ENCODE data around the gene MOGAT2.
"Not testable (repeated sequence)": the region's sequence is repeated elsewhere in the genome, so short reads cannot be mapped to it uniquely, and the experiment has no call there.

MOGAT2 gene

GRCh38 chr11:75718419-75719339 is 1.0 kb downstream of the MOGAT2 start:
- in situ Hi-C loops (cut with MboI; ENCODE audit: low sequenced_read_pairs), result no loop called here

GRCh38 chr11:75719340-75720239 is 2.0 kb downstream of the MOGAT2 start:
- in situ Hi-C loops (cut with MboI; ENCODE audit: low sequenced_read_pairs), result no loop called here

DNA sequence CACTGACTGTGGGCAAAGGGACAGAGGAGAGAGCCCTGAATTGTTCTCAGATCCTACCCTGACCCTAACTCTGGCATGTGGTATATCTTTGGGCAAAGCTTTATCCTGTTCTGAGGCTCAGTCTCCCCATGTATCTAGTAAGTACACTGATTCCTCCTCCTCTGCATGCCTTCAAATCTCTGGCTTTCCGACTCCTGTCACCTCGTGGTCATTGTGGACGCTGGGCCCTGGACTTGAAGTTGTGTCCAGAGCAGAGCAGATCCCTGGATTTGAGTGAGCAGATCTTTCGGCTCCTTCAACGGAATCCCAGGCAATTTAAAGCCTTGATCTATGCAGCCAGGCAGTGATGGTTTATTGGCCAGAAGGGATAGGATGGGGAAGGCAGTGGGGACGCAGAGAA is 3.0 kb downstream of the MOGAT2 start:
- in situ Hi-C loops (cut with MboI; ENCODE audit: low sequenced_read_pairs), result no loop called here

DNA sequence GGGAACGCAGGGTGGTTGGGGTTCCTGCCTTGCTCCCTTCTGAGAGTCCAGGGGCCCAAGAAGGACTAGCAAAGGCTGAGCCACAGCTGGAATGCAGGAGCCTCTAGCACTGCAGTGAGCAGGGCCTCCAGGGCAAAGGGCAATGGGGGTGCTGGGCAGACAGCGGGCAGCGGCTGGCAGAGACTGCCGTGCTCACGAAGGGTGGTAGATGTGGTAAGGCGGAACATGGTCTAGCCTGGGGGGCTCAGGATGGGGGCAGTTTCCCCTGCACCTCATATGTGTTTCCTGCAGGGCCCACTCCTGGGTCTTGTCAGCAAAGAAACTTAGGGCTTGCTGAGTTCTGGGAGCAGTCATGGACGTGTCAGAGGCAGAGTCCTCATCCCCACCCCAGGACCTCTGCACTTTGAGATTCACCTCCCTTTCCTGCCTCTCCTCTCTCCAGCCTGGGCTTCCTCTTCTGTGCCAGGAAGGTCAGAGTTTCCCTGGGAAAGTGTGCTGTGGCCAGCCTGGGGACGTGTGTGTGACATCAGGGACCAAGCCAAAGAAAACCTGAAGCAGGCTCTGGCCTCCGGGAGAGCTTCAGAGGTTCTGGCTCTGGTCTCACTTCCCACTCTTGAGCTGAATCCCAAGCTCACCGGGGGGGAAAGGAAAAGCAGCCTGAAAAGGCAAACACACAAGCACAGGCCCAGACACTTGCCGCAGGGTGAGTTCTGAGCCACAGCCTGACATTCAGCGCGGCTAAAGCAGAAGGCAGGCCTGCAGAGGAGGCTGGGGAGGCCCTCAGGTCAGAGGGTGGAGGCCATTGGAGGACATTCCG is 4.4 kb downstream of the MOGAT2 start:
- in situ Hi-C loops (cut with MboI; ENCODE audit: low sequenced_read_pairs), result no loop called here

GRCh38 chr11:75722669-75723042 is 5.0 kb downstream of the MOGAT2 start:
- in situ Hi-C loops (cut with MboI; ENCODE audit: low sequenced_read_pairs), result no loop called here

DNA sequence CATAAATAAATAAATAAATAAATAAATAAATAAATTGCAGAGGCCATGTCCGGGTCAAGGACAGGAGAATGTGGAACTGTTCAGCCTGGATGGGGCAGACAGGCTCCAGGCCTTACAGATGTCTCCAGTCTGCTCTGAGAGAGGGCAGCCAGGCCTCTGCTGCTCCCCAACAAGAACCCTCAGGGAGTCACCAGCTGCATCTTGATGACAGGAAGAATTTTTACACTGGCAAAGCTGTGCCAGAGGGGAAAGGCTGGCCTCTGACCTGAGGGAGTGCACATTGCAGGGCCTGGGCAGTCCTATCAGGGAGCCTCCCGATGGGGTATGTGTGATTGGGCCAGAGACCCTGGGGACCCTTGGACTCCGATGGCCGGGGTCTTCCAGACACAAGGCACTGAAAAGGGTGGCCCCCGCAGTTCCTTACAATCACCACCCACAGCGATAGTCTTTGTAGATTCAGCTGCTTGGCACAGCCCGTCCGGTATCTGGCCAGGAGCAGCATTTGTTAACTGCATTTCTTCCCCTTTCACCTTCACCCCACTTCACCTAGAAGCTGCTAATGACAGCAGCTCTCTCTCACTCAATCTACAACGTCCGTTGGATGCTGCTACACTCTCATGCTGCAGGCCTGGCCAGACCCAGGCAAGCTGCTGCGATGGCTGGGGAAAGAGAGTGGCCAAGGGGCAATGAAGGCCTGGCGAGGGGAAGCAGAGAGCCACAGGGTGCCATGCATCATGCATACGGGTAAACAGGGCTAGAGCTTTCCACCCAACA is 8.1 kb downstream of the MOGAT2 start:
- in situ Hi-C loops (cut with MboI; ENCODE audit: low sequenced_read_pairs), result no loop called here

- in situ Hi-C loops (cut with MboI; ENCODE audit: low sequenced_read_pairs), result no loop called here
These were observed 11.4 kb downstream of the MOGAT2 start for GRCh38 chr11:75728992-75729391.

GRCh38 chr11:75731095-75731494 is 13.5 kb downstream of the MOGAT2 start:
- in situ Hi-C loops (cut with MboI; ENCODE audit: low sequenced_read_pairs), result no loop called here

- in situ Hi-C loops (cut with MboI; ENCODE audit: low sequenced_read_pairs), result no loop called here
These were observed 15.4 kb downstream of the MOGAT2 start for GRCh38 chr11:75733071-75733430.

DNA sequence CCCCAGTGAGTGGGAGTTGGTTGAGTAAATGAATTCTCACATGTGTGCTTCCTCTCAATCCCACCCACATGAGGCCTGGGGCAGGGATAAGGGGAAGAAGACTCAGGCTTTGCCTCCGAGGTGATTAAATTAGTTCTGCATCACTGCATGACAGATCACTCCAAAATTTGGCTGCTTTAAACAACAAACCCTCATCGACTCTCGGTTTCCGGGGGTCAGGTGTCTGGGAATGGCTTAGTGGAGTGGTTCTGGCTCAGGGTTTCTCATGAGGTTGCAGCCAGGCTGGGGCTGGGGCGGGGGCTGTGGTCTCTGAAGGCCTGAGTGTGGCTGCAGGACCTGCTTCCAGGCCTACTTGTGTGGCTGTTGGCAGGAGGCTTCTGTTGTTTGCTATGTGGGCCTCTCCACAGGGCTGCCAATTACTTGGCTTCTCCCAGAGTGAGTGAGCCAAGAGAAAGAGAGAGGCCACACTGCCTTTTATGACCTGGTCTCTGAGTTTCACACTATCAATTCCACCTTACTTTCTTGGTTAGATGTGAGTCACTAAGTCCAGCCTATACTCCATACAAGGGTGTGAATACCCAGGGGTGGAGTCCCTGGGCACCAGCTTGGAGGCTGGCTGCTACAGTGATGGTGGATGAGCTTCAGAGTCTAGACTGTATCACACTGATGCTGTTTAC is 15.9 kb downstream of the MOGAT2 start:
- in situ Hi-C loops (cut with MboI; ENCODE audit: low sequenced_read_pairs), result no loop called here

- in situ Hi-C loops (cut with MboI; ENCODE audit: low sequenced_read_pairs), result no loop called here
These were observed 17.0 kb downstream of the MOGAT2 start for GRCh38 chr11:75734491-75735180.

DNA sequence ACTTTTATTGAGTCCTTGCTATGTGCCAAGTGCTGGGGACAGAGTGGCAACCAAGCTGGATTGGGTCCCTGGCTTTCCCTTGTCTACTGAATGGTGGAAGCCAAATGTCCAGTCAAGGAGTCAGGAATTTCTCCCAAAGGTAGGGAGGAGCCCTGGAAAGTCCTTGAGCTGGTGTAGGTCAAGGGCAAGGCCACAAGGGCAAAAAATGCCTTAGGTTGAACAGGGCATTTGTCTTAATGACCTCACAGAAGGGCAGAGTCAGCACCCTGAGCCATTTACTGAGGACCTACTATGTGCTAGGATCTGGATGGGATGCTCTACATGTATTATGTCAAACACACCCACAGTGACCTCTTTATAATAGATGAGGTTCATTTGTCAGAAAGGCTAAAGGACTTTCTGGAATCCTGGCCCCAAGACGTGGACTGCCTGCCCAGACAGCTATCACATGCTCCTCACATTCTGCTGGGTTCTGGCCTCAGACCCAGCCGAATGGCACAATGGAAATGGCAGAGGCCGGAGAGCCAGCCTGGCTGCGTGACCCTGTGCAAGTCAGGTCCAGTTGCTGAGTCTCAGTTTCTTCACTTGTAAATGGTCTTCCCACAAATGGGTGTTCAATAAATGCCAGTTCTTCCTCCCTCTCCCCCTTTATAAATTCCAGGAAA is 17.7 kb downstream of the MOGAT2 start:
- in situ Hi-C loops (cut with MboI; ENCODE audit: low sequenced_read_pairs), result no loop called here

DNA sequence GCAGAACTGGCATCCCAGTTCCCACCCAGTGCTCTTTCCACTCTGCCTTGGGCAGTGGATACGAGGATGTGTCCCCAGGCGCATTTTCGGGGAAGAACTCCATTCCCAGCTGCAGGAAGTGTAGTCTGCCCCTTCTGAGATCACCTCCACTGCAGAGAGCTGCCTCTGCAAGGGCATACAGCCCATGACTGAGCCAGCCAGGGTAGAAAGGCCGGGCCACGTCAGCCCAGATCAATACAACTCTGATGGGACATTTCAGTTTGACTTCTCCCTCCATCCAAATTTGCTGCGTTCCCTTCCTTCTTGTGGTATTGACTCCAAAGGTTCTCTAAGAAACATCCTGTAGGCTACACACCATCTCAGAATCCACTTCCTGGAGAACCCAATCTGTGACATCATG is 19.7 kb downstream of the MOGAT2 start:
- in situ Hi-C loops (cut with MboI; ENCODE audit: low sequenced_read_pairs), result no loop called here

GRCh38 chr11:75740681-75741080 is 23.0 kb downstream of the MOGAT2 start:
- in situ Hi-C loops (cut with MboI; ENCODE audit: low sequenced_read_pairs), result no loop called here

- in situ Hi-C loops (cut with MboI; ENCODE audit: low sequenced_read_pairs), result not testable (repeated sequence)
These were observed 25.5 kb downstream of the MOGAT2 start for GRCh38 chr11:75743159-75743558.

DNA sequence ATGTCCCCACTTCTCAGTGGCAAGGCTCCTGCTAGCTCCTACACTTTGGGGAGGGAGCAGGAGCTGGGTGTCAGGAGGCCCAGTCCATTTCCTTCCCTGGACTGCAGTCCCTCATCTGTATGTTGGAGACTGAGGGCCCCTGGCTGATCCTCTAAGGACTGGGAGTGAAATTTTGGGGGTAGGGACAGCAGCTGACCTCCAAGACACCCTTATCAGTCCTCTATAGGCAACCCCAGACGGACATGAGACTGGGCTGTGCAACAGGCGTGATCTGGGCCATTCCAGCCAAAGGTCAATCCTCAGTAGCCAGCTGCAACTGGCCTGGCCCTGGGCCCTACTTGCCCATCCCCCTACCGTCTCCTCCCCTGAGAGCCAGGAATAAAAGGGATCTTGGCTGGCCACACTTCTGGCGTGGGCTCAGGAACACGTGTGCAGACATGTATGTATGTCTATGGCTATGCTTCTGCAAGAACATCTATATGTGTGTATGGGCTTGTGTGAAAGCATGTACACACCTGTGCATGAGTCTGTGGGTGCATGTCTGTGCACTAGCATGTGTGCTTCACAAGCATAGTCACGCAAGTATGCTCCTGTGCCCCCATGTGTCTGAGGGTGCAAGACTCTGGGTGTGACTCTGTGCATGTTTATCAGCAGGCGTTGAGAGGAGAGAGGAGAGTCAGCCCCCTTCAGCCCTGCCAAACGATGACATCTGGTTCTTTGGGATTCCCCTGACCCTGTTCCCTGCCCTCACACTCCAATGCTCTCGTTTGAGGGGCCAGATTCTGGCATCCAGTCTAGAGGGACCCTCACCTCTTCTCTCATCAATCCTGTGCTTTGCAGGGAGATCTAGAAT is 26.3 kb downstream of the MOGAT2 start:
- in situ Hi-C loops (cut with MboI; ENCODE audit: low sequenced_read_pairs), result no loop called here

- in situ Hi-C loops (cut with MboI; ENCODE audit: low sequenced_read_pairs), result no loop called here
These were observed 28.2 kb downstream of the MOGAT2 start for GRCh38 chr11:75745807-75746206.
